ENCODE data around the gene RFC5.
A peak's percentile ranks its signal among the peaks of the same experiment; 100 is the strongest.
"Not testable (repeated sequence)": the region's sequence is repeated elsewhere in the genome, so short reads cannot be mapped to it uniquely, and the experiment has no call there.

The RFC5 gene

DNA sequence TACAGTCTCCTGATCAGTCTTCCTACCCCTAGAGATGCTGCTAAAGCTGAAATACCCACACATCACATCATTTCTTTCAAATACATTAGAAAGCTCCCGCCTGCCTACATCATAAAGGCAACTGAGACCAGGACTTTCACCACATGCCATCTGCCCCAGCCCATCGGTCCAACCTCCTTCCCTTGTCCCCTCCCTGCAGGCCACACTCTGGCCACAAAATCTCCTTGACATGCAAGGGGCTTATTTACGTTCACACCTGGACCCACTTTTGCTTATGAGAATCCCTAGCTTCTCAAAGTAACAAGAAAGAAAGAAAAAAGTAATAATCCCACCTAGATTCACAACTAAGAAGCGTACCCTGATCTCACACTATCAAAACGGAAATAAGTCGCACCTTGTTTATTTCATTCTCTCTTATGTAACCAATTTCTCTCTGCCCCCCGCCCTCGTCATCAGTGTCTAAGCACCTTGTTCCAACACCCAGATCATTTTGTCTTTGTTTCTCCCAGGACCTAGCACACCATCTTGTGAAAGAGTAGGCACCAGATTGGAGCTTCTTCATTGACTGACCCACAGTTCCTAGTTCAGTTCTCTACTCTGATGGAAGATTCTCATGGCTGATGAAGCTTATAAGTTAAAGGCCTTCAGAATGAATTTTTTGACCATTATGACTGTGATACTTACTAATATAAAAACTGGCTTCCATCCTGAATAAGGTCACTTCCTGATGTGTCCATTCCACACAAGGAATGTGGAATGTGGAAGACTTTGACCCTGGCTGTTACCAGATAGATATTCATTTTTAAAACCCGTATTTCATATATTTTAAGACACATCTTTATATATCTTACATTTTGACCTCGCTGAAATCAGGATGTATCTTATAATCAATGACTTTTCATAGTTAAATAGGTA lies 36.8 kb downstream of the RFC5 start:
- no peak for DNase-seq

GRCh38 chr12:118055144-118055557 lies 38.6 kb downstream of the RFC5 start:
- peak; percentile 75 for DNase-seq

GRCh38 chr12:118055865-118056773 lies 39.6 kb downstream of the RFC5 start:
- DNase-seq, result no peak

- no peak for DNase-seq
These were observed 41.7 kb downstream of the RFC5 start for GRCh38 chr12:118058227-118058626.

GRCh38 chr12:118058881-118059280 lies 42.4 kb downstream of the RFC5 start:
- no peak for DNase-seq

- DNase-seq, result peak; percentile 28
These were observed 43.1 kb downstream of the RFC5 start for GRCh38 chr12:118059341-118060191.

GRCh38 chr12:118060301-118061010 lies 44.0 kb downstream of the RFC5 start:
- no peak for DNase-seq

DNA sequence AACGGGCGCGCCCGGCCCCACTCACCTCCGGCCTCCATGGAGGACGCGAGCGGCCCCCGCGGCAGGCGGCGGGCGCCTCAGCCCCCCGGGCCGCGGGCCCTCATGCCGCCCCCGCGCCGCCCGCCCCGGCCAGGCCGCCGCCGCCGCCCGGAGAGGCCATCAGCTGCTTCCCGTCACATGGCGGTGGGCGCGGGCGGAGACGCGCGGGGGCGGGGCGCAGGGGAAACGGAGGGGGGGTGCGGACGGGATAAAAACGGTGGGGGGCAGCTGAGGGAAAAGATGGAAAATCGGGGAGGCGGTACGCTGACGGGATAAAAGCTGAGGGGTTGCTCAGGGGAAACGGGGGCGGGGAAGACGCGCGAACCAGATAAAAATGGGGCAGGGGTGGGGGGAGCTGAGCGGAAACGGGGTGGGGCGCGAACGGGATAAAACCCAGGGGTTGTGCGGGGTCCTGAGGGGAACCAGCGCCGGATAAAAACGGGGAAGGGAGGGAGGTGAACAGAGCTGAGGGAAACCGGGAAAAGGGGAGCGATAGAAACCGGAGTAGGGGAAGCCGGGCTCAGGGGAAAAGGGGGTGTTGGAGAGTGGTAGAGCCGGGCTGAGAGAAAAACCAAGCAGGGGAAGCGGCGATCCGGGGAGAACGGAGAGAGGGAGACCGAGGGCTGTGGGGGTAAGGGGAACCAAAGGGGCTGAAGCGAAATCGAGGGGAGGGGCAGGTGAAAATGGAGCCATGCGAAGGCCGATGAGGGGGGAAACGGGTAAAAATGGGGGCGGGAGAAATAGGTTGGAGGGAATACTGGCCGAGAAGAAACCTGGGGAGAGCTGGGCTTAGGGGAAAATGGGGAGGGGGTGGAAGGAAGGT lies 44.7 kb downstream of the RFC5 start, which contains the start of gene WSB2:
WSB2 (minus strand) TSS at position 169 of the 862 bp plus-strand sequence; CDS start at position 38, 131 bp downstream.
- DNase-seq, result peak; percentile 5

DNA sequence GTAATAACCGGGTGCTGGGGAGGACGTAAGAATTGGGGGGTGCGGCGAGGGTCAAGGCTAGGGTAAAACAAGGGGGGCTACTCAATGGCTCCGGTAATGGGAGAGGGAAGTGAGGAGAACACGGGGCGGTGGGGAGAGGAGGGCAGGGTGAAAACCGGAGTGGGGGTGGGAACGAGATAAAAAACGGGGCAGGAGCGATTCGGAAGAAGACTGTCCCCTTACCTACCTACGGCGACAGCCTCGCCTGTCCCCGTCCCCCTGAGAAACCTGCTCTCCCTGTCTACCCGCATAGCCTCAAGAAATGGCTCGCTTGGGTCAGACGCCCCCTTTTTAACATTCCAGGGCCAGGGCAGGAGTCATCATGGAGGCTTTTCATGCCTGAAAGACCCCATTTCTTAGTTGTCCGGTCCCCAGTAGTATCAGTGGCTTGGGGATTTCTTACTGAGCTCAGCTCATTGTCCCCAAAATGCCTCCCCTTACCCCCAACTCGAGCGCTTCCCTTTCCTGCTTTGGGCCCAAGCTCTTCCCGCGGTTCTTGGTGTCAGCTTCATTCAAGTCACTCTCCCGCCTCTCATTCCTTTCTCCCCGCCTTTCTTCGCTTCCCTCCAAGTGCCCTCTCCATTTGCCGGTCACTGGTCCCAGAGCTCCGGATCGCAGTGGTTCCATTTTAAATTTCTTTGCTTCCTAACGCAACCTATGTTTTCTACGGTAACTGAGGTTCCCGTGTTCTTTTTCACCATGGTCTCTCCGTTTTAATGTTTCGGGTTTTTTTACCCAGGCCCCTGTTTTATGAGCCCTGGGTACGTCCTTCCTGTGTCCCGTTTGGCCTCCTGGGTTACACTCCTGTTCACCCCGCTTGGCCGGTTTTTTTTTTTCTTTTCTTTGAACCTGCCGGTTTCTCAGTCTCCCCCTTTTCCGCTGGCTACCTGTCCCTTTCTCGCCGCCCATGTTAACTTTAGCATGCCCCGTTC lies 45.7 kb downstream of the RFC5 start:
- peak; percentile 27 for DNase-seq

GRCh38 chr12:118063576-118064391 lies 47.3 kb downstream of the RFC5 start:
- DNase-seq, result no peak

- no peak for DNase-seq
These were observed 48.1 kb downstream of the RFC5 start for GRCh38 chr12:118064608-118065007.

DNA sequence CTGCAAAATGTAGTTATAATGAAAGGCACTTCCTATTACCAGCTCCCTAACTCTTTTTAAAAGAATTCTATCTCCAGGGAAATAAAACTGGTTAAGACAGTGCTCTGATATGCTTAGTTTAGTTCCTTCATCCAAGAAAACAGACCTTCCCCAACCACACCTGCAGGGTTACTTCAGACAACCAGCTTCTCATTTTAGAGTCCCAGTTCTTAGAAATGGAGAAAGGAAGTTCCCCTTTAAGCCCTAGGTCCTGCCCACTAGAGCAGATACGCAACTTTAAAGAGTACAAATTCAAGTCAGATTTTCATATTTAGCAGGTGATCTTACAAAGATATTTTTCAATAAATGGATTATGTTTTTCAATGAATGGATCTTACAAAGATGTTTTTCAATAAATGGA lies 48.9 kb downstream of the RFC5 start:
- DNase-seq, result no peak

DNA sequence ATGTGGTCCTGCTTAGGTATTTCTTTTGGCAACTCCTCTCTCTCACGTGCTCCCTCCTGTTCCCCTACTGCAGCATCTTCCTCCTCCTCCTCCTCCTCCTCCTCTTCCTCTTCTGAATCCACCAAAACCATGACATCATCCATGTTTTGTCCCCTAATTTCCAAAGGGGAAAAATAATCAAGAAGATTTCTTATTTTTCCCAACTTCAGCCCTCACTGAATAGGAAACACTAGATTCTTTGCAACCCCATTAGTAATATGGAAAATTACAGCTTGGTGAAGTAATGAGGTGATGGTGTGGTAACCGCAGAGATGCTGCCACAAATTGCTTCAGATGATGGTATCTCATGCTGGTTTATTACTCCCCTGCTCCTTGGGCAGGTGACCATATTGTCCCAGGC lies 51.9 kb downstream of the RFC5 start:
- no peak for DNase-seq

DNA sequence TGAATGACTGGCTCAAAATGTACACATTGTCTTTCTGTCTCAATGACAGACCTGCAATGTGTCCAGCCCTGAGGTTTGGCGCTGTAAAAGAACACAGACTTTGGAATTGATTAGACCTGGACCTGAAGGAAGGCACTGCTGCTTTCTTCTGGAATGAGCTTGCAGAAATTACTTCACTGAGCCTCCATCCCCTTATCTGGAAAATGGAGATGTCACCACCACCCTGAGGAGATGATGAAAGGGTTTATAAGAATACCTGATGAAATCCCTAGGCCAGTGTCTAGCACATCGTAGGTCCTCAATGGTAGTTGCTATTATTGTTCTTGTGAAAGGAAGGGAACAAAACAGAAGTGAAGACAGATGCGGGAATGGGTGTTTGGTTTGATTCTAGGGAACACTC lies 54.1 kb downstream of the RFC5 start:
- DNase-seq, result no peak

DNA sequence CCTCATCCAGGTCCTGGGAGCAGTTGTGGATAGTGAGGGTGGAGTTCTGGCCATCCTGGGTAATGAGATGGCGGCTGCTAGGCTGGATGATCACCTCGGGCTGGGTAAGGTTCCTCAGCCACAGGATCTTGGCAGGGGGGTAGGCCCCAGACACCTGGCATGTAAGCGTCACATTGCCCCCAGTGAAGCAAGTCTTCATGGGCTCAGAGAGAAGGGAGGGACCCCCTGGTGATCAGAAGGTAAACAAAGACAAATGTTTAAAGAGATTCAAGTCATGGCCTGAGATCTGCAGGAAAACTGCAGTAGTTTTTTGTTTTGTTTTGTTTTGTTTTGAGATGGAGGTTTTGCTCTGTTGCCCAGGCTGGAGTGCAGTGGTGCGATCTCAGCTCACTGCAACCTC lies 57.3 kb downstream of the RFC5 start:
- DNase-seq, result no peak

DNA sequence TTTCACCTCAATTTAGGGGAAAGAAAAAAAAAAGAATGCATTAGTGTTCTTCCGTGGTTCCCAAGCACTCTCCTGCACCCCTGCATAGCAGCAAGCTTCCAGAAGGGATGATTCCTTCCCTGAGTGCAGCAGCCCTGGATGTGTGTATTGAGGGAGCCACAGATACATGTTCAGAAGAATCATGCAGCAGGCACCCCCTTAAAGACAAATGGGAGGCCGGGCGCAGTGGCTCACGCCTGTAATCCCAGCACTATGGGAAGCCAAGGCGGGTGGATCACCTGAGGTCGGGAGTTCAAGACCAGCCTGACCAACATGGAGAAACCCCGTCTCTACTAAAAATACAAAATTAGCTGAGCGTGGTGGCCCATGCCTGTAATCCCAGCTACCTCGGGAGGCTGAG lies 65.0 kb downstream of the RFC5 start:
- DNase-seq, result not testable (repeated sequence)

Measured in kidney glomerular epithelial cell (primary cell).